SIG-M5 treated with dmso at 0.1 percent for 504 hours (cell line): ENCODE measurements around the gene GATAD2B.

ENCODE experiments used
- DNase-seq: peaks from one replicate; lab custom pipeline; 2025; ENCODE audit not compliant: unreplicated experiment; lab: John Stamatoyannopoulos, UW

The GATAD2B gene

DNA sequence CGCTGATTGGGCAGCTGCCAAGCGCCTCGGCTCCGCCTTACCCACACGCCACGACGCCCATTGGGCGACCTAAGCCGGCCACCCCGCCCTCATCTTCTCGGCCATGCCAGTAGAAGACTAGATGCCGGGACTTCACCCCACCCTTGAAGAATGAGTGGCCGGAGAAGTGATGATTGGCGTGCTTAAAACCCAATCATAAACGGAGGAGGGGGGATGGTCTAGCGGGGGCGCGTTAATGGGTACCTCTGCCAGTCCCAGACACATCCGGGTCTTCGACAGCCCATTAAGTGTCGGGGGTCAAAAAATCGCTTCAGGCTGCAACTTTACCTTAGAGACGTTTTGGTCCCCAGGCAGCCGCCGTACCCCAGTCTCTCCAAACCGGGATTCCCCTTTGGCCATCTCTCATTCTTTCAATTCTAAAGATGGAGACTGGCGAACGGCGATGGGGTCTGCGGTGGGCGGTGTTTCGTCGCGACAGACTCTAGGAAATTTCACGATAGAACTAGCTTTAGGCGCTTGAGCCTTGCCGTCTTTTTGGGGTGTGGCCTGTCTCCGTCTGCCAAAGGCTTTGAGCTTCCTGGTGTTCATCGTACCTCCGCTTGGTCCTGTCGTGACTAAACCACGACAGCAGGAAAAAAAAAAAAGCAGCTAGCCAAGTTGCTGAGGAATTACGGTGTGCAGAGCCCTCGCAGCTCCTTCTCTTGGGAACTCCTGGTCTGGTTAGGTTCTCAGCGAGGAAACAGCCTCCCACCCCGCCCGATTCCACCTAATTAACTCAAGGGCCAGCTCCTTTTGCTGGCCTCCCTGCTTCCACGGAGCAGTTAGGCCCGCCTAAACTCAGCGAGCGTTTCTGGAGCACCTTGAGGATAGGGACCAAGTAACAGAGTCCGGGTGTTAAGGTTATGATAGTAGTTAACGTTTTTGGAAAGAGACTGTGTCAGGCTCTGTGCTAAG lies at the start of gene GATAD2B:
TSS of gene GATAD2B (minus strand) at position 1 of the 954 bp plus-strand sequence. CDS start 94,625 bp downstream, outside the sequence.
- DNase-seq = peak; percentile 100

DNA sequence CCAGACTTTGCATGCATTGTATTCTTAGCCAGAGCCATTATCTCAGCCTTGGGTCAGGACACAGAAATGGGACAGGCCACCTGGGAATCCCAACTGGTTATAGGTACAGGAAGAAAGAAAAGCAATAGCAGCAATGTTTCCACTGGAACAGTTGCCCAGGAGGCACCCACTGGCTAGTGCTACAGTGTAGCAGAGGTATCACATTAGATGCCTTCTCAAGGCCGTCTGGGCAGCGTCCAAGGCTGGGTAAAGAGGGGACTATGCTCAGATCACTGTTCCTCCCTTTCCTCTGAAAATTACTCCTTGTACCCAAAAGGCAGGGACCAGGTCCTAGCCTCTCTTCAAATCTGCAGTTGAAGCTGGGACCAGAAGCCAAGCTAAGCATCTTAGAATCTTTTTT lies 47.6 kb upstream of the GATAD2B start:
- DNase-seq = no peak

GRCh38 chr1:153968972-153969371 lies 46.2 kb upstream of the GATAD2B start:
- DNase-seq = no peak

DNA sequence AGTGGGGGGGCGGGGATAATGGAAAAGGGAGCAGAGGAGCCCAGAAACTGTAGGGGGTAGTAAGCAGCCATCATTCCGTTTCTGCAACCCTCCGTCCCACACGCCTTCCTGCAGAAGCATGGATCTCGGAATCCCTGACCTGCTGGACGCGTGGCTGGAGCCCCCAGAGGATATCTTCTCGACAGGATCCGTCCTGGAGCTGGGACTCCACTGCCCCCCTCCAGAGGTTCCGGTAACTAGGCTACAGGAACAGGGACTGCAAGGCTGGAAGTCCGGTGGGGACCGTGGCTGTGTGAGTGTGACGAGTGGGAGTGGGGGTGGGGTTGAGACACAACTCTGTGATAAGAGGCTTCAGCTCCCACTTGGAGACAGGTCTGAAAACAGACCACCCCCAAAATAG lies 45.6 kb upstream of the GATAD2B start:
- no peak for DNase-seq

DNA sequence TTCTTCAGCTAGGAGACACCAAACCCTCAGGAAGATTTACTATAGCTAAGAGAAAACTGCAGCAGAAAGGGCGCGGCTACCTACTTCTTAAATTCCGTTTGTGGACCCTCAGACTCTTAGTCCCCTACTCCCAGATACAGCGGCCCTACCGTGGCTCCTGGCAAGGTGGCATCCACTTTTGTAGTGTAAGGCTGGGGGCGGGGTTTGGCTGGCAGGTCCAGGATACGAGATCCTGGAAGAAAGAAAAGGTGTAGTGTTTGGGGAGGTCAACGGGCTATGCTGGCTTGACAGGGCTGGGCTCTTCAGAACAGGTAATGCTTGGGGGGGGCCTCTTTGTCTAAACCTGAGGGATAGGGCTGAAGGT lies 45.2 kb upstream of the GATAD2B start:
- no peak for DNase-seq

DNA sequence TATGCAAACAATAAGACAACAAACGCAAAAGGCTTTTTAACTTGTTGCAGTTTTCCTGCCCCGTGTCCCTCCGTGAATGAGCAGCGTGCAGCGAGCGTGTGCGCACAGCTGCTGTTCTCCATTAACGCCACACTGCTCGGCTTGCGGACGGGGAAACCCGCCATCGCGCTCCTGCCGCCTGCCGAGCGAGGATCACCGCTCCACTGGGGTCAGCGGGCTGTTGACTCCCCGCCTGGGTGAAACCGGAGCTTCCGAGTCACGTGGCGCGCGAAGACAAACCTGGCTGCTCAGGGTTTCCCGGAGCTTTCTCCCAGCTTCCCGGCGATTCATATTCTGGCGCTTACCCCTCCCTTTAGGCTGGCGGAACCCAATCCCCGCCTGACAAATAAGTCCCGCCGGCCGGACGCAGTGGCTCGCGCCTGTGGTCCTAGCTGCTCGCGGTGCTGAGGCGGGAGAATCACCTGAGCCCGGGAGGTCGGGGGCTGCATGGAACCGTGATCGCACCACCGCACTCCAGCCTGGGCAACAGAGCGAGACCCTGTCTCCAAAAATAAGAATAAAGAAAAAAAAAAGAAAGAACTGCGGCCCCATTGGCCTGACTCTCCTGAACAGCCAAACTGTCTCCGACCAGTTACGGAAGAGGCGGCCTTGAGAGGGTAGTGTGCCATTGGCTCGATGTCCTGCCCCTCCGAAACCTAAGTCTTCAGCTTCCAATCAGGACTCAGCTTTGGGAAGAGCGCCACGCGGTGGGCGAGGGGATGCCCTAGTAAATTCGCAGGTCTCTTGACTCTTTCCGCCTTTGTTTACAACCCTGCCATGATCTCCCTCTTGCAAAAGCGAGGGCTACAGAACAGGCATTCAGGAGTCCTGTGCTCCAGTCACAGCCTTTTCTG lies 44.6 kb upstream of the GATAD2B start, which contains the start of gene CREB3L4:
TSS of gene CREB3L4 (plus strand) at position 796 of the 893 bp plus-strand sequence. CDS start 624 bp downstream, outside the sequence.
- DNase-seq = peak; percentile 100

GRCh38 chr1:153963850-153964331 lies 41.1 kb upstream of the GATAD2B start:
- DNase-seq = peak; percentile 70

- peak; percentile 98 for DNase-seq
These were observed 40.5 kb upstream of the GATAD2B start, which contains the start of gene SLC39A1 for GRCh38 chr1:153963030-153963849. TSS of gene SLC39A1 (minus strand) at chr1:153963537. CDS start at chr1:153962715, 822 bp downstream.

DNA sequence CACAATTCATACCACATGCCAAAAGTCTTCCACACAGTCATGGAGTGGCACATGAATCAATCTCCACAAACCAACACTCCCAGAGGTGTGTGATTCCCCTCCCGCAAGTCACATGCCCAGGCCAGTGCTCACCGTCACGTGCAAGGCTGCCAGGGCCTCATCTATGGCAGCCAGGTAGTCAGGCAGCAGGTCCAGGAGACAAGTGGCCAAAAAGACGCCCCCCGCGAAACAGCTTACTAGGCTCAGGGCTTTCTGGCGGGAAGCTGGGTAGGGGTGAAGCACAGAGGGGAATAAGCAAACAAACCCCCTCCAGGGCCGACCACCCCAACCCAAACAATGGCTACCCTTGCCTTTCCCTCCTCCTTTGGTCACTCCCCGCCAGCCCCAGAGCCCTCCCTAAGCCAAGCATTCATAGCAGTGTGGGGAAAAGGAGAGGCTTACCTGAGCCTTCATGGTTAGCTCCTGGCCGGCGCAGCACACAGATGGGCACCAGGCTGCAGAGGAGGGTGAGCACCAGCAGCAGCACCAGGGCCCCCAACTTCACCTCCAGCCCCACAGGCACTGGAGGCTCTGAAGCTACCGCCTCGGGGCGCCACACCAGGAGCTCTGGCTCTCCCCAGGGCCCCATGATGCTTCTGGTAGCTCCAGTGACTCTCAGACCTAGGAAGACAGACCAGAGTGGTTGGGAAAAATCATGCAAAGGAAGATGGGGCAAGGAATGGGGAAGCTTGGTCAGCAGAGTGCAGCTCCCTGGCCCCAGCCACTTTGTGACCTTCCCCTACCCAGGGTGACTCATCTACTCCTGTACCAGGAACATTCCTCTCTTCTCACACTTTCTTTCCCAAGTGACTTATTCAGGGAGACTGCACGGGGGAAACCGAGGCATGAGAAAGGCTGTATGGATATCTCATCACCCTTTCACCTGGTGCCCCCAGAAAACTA lies 39.6 kb upstream of the GATAD2B start:
- DNase-seq = peak; percentile 56

GRCh38 chr1:153961421-153961820 lies 38.6 kb upstream of the GATAD2B start:
- DNase-seq = no peak

- no peak for DNase-seq
These were observed 37.4 kb upstream of the GATAD2B start for GRCh38 chr1:153960206-153960605.

DNA sequence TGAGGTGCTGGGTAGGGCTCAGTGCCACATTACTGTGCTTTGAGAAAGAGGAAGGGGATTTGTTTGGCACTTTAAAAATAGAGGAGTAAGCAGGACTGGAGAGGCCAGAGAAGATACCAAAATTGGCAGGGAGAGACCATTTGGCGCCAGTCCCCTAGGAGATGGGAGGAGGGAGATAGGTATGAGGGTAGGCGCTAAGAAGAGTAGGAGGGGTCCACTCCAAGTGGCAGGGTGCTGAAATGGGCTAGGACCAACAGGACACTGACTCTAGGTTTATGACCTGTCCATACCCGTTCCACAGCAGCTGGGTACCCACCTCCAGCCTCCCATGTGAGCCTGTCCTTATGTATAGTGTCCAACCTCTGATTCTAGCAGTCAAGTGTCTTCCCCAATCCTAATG lies 36.7 kb upstream of the GATAD2B start:
- no peak for DNase-seq

GRCh38 chr1:153958961-153959260 lies 36.1 kb upstream of the GATAD2B start:
- no peak for DNase-seq

- peak; percentile 100 for DNase-seq
These were observed 35.6 kb upstream of the GATAD2B start, which contains the start of gene CRTC2 for GRCh38 chr1:153958111-153958960. TSS of gene CRTC2 (minus strand) at chr1:153958612. CDS start at chr1:153958497, 115 bp downstream.

DNA sequence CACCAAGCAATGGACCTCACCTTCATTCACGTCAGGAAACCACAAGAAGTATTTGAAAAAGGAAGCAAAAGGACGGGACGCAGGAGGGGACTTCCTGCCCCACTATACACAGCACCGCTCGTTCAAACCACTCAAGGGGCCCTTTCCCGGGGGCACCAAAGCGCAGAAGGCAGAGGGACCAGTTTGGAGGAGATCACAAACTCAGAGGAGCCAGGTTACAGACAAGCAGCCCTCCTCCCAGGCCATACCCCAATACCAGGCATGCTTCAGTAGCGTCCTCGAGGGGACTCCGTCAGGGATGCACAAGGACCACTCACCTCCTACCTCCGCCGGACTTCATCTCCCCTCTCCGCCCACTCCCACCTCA lies 35.0 kb upstream of the GATAD2B start:
- DNase-seq = peak; percentile 42

GRCh38 chr1:153956997-153957715 lies 34.4 kb upstream of the GATAD2B start:
- DNase-seq = no peak

DNA sequence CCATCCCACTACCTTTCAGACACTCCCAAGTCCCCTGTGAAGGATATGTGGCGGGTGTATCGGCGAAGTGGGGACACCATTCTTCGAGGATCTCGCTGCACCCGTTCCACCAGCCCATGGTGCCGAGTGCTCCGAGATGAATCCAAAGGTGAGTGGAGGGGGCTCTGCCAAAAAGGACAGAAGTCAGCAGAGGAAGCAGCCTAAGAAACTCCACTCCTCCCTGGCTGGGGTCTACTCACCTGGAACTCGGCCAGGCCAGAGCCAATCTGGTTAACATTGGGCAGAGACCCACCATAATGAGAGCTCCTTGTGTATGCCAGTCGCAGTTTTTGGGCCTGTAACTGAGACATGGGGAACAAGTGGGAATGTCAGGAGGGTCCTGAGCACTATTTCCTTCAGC lies 32.1 kb upstream of the GATAD2B start:
- DNase-seq = no peak

- no peak for DNase-seq
These were observed 31.1 kb upstream of the GATAD2B start for GRCh38 chr1:153953859-153954365.
